Neuron (in vitro differentiated cells): ENCODE data around the gene GPR87.

ENCODE experiments used
- H2AFZ ChIP-seq: one replicate; pipeline ENCODE4 v1.6.1; 2013; ENCODE audit warnings: low read depth, mild to moderate bottlenecking, inconsistent platforms, low read length, moderate library complexity
- H3K27me3 ChIP-seq: one replicate; pipeline ENCODE4 v1.6.1; 2013; ENCODE audit warnings: low read length; ENCODE audit not compliant: insufficient read depth
- H3K36me3 ChIP-seq: one replicate; pipeline ENCODE4 v1.6.1; 2013; ENCODE audit warnings: low read length; ENCODE audit not compliant: insufficient read depth
- H3K4me1 ChIP-seq: one replicate; pipeline ENCODE4 v1.6.1; 2013; ENCODE audit warnings: low read length; ENCODE audit not compliant: insufficient read depth
- H3K4me3 ChIP-seq: 2 replicates; pipeline ENCODE4 v1.5.1; 2013; ENCODE audit warnings: mild to moderate bottlenecking, low read length, moderate library complexity
- H3K9me3 ChIP-seq: one replicate; pipeline ENCODE4 v1.6.1; 2013; ENCODE audit warnings: low read length

GPR87 gene

DNA sequence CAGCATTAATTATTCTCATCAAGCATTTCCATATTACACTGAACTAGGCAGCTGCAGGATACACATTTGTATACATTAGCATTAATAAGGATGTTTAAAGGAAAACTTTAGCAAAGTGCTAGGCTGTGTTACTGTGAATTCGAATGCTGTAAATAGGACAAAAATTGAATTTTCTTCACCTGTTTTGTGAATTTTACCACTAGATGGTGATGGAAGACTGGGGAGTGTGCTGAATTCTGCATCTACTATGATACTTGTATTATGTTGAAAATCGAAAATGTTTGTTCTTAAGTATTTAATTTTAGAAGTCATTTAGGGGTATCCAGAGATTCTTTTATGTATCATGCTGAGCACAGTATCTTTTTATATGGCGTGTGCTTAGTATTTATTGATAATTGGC lies 25.9 kb downstream of the GPR87 start:
- no peaks in the 10 kb centered on the region for H3K36me3 ChIP-seq
- no peak overlapping the region for H3K4me3 ChIP-seq
- H3K4me1 ChIP-seq = no peaks in the 10 kb centered on the region

GRCh38 chr3:151289445-151289844 lies 27.2 kb downstream of the GPR87 start:
- Histone ChIP-seq H3K9me3 (no peaks in the 10 kb centered on the region), H3K36me3 (no peaks in the 10 kb centered on the region), H3K27me3 (no peaks in the 10 kb centered on the region), H3K4me3 (no peak overlapping the region), H2AFZ (no peak overlapping the region), H3K4me1 (no peaks in the 10 kb centered on the region)

More for the DNA sequence above, 25.9 kb downstream of the GPR87 start:
- Histone ChIP-seq H3K9me3 (no peaks in the 10 kb centered on the region), H3K27me3 (no peaks in the 10 kb centered on the region), H2AFZ (no peak overlapping the region)

- Histone ChIP-seq H3K4me1 (no peaks in the 10 kb centered on the region), H3K36me3 (no peaks in the 10 kb centered on the region)
Measured at GRCh38 chr3:151285940-151286339, 30.7 kb downstream of the GPR87 start.

GRCh38 chr3:151283907-151284461 lies 32.6 kb downstream of the GPR87 start:
- Histone ChIP-seq H3K9me3 (no peaks in the 10 kb centered on the region), H2AFZ (no peak overlapping the region), H3K27me3 (no peaks in the 10 kb centered on the region), H3K4me1 (no peaks in the 10 kb centered on the region), H3K36me3 (no peaks in the 10 kb centered on the region), H3K4me3 (no peak overlapping the region)

More at GRCh38 chr3:151285940-151286339, 30.7 kb downstream of the GPR87 start:
- Histone ChIP-seq H3K9me3 (no peaks in the 10 kb centered on the region), H2AFZ (no peak overlapping the region), H3K27me3 (no peaks in the 10 kb centered on the region), H3K4me3 (no peak overlapping the region)

DNA sequence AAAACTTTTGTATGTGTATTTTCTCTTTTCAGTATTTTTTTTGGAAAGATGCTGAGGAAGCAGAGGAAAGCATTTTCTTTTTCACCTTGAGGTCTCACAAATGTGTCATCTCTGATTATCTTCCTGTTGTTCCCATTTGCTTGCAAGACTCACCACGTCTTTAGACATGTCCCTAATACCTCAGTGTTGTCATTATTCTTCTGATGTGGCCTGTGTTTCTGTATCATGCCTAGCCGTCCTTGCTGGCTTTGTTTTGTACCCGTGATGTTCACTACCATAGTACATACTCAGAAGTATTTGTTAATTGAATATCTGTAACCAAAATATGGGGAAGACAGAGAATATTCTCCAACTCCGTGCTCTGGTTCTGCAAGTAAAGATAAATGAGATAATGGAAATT lies 33.2 kb downstream of the GPR87 start:
- H3K4me1 ChIP-seq = no peaks in the 10 kb centered on the region
- no peaks in the 10 kb centered on the region for H3K36me3 ChIP-seq
- no peaks in the 10 kb centered on the region for H3K9me3 ChIP-seq
- no peak overlapping the region for H3K4me3 ChIP-seq
- H3K27me3 ChIP-seq = no peaks in the 10 kb centered on the region
- no peak overlapping the region for H2AFZ ChIP-seq

DNA sequence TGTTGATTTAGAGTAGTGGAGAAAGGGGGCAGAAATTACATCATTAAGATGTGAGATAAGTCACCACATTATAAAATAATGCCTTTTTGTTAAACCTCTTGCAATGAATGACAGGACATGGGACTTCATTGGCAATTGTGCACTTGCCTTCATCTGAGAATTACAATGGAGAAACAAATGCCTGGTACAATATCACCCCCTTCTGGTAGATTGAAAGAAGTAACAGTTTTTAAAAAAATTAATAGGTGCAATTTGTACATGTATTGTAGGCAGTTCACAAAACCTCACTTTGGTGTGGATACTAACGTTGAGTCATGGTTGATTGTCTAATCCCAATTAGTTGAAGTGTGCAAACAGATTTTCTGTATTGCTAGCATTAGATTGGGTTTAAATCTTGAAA lies 33.7 kb downstream of the GPR87 start:
- no peak overlapping the region for H3K4me3 ChIP-seq
- no peaks in the 10 kb centered on the region for H3K27me3 ChIP-seq
- H2AFZ ChIP-seq = no peak overlapping the region
- H3K4me1 ChIP-seq = no peaks in the 10 kb centered on the region
- no peaks in the 10 kb centered on the region for H3K36me3 ChIP-seq
- no peaks in the 10 kb centered on the region for H3K9me3 ChIP-seq

DNA sequence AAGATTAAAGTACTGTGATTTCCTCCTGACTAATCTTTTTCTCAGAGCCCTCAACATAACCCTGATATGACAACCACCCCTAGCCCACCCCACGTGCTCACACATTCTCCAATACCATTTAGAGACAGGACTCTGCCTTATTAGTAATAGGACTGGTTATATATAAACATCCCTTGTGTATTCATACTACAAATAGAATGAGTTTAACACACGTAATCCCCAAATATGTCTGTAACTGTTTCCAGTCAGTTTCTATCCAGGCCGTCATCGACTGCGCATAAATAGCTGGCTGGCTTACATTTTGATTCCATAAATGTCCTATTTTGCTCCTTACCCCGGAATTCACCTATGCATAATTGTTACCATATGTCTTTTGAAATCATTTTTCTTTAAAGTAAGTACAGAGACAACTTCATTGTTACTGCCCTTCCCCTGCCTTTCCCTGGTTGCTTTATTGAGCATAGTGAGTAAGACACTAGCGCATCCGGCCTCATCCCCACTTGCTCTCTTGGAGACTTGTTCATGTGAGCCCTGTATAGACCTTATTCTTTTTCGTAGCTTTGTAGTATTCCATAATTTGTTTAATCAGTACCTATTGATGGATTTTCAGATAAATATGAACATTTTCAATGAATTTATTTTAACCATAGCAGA lies 34.8 kb downstream of the GPR87 start:
- Histone ChIP-seq H3K4me3 (no peak overlapping the region), H3K9me3 (no peaks in the 10 kb centered on the region), H3K36me3 (no peaks in the 10 kb centered on the region), H3K27me3 (no peaks in the 10 kb centered on the region), H2AFZ (no peak overlapping the region), H3K4me1 (no peaks in the 10 kb centered on the region)

DNA sequence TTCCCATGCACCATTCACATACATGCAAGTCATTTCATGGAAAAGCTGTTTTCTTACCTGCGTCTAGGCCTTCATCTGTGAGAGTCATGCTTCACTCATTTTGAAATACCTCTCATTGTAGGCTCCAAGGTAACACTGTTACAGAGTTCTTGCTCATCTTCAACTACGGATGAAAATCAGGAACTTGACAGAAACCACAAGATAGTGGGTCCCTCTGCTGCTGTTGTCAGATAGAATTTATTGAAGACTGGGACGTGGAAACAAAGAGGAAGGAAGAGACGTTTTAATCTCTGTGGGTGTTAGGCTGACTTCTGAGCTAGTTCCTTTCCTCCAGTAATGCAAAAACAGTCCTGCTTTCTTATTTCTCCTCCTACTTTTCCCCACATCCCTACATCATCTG lies 38.4 kb downstream of the GPR87 start, which contains the start of gene P2RY14:
P2RY14 (minus strand) TSS at position 313 of the 400 bp plus-strand sequence. CDS start 64,226 bp downstream, outside the sequence.
- Histone ChIP-seq H3K27me3 (no peaks in the 10 kb centered on the region), H3K9me3 (no peaks in the 10 kb centered on the region), H3K4me3 (no peak within 1 kb of the TSS), H2AFZ (no peak within 1 kb of the TSS), H3K4me1 (no peaks in the 10 kb centered on the region), H3K36me3 (no peaks in the 10 kb centered on the region)

- no peak overlapping the region for H2AFZ ChIP-seq
- no peak overlapping the region for H3K4me3 ChIP-seq
- H3K36me3 ChIP-seq = no peaks in the 10 kb centered on the region
- no peaks in the 10 kb centered on the region for H3K27me3 ChIP-seq
- no peaks in the 10 kb centered on the region for H3K4me1 ChIP-seq
- H3K9me3 ChIP-seq = no peaks in the 10 kb centered on the region
Measured at GRCh38 chr3:151276687-151277042, 40.0 kb downstream of the GPR87 start.

GRCh38 chr3:151276038-151276686 lies 40.5 kb downstream of the GPR87 start:
- Histone ChIP-seq H3K9me3 (no peaks in the 10 kb centered on the region), H3K4me1 (no peaks in the 10 kb centered on the region), H3K36me3 (no peaks in the 10 kb centered on the region), H3K27me3 (no peaks in the 10 kb centered on the region), H2AFZ (no peak overlapping the region), H3K4me3 (no peak overlapping the region)

GRCh38 chr3:151275091-151275490 lies 41.5 kb downstream of the GPR87 start:
- H3K4me1 ChIP-seq = peaks cover 3% of the 10 kb centered on the region
- no peaks in the 10 kb centered on the region for H3K27me3 ChIP-seq
- H2AFZ ChIP-seq = no peak overlapping the region
- H3K36me3 ChIP-seq = no peaks in the 10 kb centered on the region
- H3K9me3 ChIP-seq = no peaks in the 10 kb centered on the region
- H3K4me3 ChIP-seq = no peak overlapping the region

- H3K36me3 ChIP-seq = no peaks in the 10 kb centered on the region
- peaks cover 13% of the 10 kb centered on the region for H3K4me1 ChIP-seq
- no peak overlapping the region for H2AFZ ChIP-seq
- no peaks in the 10 kb centered on the region for H3K9me3 ChIP-seq
- no peak overlapping the region for H3K4me3 ChIP-seq
- no peaks in the 10 kb centered on the region for H3K27me3 ChIP-seq
Measured at GRCh38 chr3:151269631-151270030, 47.0 kb downstream of the GPR87 start.

DNA sequence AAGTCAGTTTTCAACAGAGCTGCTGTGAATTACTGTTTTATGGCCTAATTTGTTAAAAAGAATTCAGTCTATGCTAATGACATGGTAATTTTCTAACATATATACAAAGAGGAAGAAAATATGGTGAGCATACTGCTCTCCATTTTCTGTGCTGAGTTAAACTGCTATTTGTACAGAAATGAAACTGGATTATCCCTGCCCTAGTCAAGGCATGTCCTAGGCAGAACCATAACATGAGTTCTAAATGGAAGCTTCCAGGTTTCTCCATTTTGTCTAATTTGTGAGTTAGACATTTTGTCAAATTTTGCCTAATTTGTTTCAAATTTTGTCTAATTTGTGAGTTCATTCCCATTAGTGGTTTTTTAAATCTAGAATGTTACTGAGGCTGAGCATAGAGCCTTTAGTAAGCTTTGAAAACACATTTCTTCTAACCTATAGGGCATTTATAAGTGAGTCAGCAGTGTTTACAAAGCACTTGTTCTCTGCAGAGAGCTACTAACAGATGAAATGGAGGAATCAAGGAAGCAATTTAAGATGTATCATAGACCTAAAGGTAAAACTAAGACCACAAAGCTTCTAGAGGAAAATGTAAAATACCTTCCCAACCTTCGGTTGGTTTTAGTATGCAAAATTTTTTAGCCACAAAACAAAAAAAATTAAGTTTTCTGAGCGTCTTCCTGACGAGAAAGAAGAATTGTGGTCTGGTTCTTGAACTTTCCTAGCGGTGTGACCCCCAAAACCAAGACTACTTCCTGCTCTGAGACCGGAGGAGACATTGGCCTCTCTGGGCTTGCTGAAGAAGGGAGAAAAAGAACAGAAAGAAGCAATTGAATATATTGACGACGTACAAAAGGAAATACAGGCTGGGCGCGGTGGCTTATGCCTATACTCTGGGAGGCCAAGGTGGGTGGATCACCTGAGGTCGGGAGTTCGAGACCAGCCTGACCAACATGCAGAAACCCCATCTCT lies 48.1 kb downstream of the GPR87 start:
- Histone ChIP-seq H2AFZ (no peak overlapping the region), H3K4me3 (no peak overlapping the region), H3K36me3 (no peaks in the 10 kb centered on the region)

More for the DNA sequence above, 48.1 kb downstream of the GPR87 start:
- Histone ChIP-seq H3K4me1 (peaks cover 13% of the 10 kb centered on the region), H3K9me3 (no peaks in the 10 kb centered on the region), H3K27me3 (no peaks in the 10 kb centered on the region)
